ENCODE data around the gene BRPF3. TPM values are rescaled to one million over a fixed set of nuclear protein-coding genes. Genes with fewer than 3 reads are reported as not detected.

BRPF3 gene
- total RNA-seq, 4 donors from 2014 or later = 14.9 to 35.5 (median 28.2) TPM

GRCh38 chr6:36232172-36232571, 35.6 kb downstream of the BRPF3 start:
- Histone ChIP-seq H3K4me3 (no peak overlapping the region), H3K4me1 (no peaks in the 10 kb centered on the region), H3K36me3 (peaks cover 0 to 50% of the 10 kb centered on the region in 2 donors), H3K9me3 (no peaks in the 10 kb centered on the region), H3K27ac (no peak overlapping the region), H3K27me3 (no peaks in the 10 kb centered on the region)
- in situ Hi-C loops (cut with MboI; ENCODE audit: low sequenced_read_pairs in 4 of 4) (no loop called here), intact Hi-C loops (cut with DNase I; ENCODE audit: low total_unique reads) (no loop called here)
- TF ChIP-seq CTCF (IDR thresholded peaks at IDR 0.05 in 4 of 5, conservative IDR thresholded peaks at IDR 0.05 in 1 of 5) (no peak), POLR2A (IDR thresholded peaks at IDR 0.05) (no peak)
- DNase-seq (no peak), ATAC-seq (no peak)

GRCh38 chr6:36235309-36235708, 38.8 kb downstream of the BRPF3 start:
- Histone ChIP-seq H3K27ac (no peak overlapping the region), H3K4me1 (no peaks in the 10 kb centered on the region), H3K27me3 (no peaks in the 10 kb centered on the region), H3K36me3 (peaks cover 0 to 20% of the 10 kb centered on the region in 2 donors), H3K9me3 (no peaks in the 10 kb centered on the region), H3K4me3 (no peak overlapping the region)
- intact Hi-C loops (cut with DNase I; ENCODE audit: low total_unique reads) = no loop called here
- in situ Hi-C loops (cut with MboI; ENCODE audit: low sequenced_read_pairs in 4 of 4) = no loop called here
- ATAC-seq (no peak), DNase-seq (no peak)
- no peak for TF ChIP-seq CTCF (IDR thresholded peaks at IDR 0.05 in 4 of 5, conservative IDR thresholded peaks at IDR 0.05 in 1 of 5)

- no peak overlapping the region for H3K4me3 ChIP-seq
- TF ChIP-seq POLR2A (IDR thresholded peaks at IDR 0.05) (no peak), CTCF (IDR thresholded peaks at IDR 0.05 in 4 of 5, conservative IDR thresholded peaks at IDR 0.05 in 1 of 5) (no peak)
- no peak for ATAC-seq
- H3K27ac ChIP-seq = no peak overlapping the region
- DNase-seq = no peak
- H3K4me1 ChIP-seq = no peaks in the 10 kb centered on the region
- intact Hi-C loops (cut with DNase I; ENCODE audit: low total_unique reads) (no loop called here), in situ Hi-C loops (cut with MboI; ENCODE audit: low sequenced_read_pairs in 4 of 4) (no loop called here)
- peaks cover 0 to 15% of the 10 kb centered on the region in 2 donors for H3K36me3 ChIP-seq
- H3K27me3 ChIP-seq = no peaks in the 10 kb centered on the region
- no peaks in the 10 kb centered on the region for H3K9me3 ChIP-seq
Observed at GRCh38 chr6:36235862-36236261, 39.3 kb downstream of the BRPF3 start.

GRCh38 chr6:36239774-36240173, 43.2 kb downstream of the BRPF3 start:
- intact Hi-C loops (cut with DNase I; ENCODE audit: low total_unique reads) (no loop called here), in situ Hi-C loops (cut with MboI; ENCODE audit: low sequenced_read_pairs in 4 of 4) (no loop called here)
- Histone ChIP-seq H3K9me3 (no peaks in the 10 kb centered on the region), H3K4me1 (no peaks in the 10 kb centered on the region), H3K27ac (no peak overlapping the region), H3K36me3 (no peaks in the 10 kb centered on the region), H3K27me3 (no peaks in the 10 kb centered on the region), H3K4me3 (no peak overlapping the region)
- DNase-seq = no peak
- no peak for ATAC-seq
- TF ChIP-seq CTCF (IDR thresholded peaks at IDR 0.05 in 4 of 5, conservative IDR thresholded peaks at IDR 0.05 in 1 of 5) (no peak), POLR2A (IDR thresholded peaks at IDR 0.05) (no peak)

- no peak overlapping the region for H3K4me3 ChIP-seq
- DNase-seq (no peak), ATAC-seq (no peak)
- H3K27me3 ChIP-seq = no peaks in the 10 kb centered on the region
- no peak for TF ChIP-seq POLR2A (IDR thresholded peaks at IDR 0.05)
- no peak for TF ChIP-seq CTCF (IDR thresholded peaks at IDR 0.05 in 4 of 5, conservative IDR thresholded peaks at IDR 0.05 in 1 of 5)
- H3K4me1 ChIP-seq = no peaks in the 10 kb centered on the region
- intact Hi-C loops (cut with DNase I; ENCODE audit: low total_unique reads) = no loop called here
- H3K9me3 ChIP-seq = no peaks in the 10 kb centered on the region
- H3K36me3 ChIP-seq = no peaks in the 10 kb centered on the region
- no peak overlapping the region for H3K27ac ChIP-seq
- in situ Hi-C loops (cut with MboI; ENCODE audit: low sequenced_read_pairs in 4 of 4) = no loop called here
Observed at GRCh38 chr6:36241728-36242127, 45.2 kb downstream of the BRPF3 start.

Data from gastrocnemius medialis (tissue), 4 donors.